GM21447 (cell line): ENCODE data around the gene KIZ.

ENCODE experiments used
- ATAC-seq: cut with Tn5 transposase; IDR thresholded peaks from one replicate; pipeline ENCODE4 v1.9.1; 2021; ENCODE audit not compliant: unreplicated experiment

The KIZ gene

DNA sequence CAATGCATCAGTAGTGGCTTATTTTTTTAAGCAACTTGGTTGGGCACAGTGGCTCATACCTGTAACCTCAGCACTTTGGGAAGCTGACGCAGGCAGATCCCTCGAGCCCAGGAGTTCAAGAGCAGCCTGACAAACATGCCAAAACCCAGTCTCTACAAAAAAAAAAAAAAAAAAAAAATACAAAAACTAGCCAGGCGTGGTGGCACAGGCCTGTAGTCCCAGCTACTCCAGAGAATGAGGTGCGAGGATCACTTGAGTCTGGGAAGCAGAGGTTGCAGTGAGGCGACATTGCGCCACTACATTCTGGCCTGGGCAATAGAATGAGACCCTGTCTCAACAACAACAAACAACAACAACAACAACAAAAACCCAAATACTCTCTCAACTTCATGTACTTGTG is 132.5 kb downstream of the KIZ start:
- ATAC-seq: no peak

DNA sequence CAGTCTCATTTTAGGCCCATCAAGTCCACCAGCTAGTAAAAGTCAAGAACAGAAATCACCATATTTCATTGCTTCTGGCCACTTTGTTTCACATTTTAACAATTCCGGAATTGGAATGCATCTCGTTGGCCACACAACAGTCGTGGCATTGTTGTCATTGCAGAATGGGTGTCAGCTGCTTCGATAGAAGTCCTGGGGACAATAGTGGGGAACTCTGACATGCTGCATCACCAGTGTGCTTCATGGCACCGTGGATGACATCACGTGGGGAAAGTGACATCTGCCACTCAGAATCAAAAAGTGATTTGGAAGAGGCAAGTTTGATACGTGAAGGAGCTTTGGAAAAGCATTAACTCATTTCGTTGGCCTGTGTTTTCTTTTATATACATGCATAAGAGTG is 133.5 kb downstream of the KIZ start:
- ATAC-seq: no peak

DNA sequence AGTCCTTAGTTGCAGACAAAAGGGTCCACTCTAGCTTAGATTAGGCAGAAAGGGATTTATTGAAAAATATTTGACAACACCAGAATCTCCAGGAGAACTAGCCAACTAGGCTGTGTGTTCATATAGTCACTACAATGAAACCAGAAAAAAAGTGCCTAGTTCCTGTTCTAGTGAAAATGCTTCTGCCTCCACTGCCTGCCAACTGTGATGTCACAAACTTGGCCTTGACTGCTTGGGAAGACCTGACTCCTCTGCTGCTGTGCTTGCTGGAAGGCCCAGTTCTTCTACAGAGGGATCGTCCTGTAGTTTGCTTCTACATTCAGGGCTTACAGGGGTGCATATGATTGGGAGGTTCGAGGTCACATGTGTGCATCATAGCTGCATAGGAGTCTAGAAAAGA is 136.9 kb downstream of the KIZ start:
- no peak for ATAC-seq

DNA sequence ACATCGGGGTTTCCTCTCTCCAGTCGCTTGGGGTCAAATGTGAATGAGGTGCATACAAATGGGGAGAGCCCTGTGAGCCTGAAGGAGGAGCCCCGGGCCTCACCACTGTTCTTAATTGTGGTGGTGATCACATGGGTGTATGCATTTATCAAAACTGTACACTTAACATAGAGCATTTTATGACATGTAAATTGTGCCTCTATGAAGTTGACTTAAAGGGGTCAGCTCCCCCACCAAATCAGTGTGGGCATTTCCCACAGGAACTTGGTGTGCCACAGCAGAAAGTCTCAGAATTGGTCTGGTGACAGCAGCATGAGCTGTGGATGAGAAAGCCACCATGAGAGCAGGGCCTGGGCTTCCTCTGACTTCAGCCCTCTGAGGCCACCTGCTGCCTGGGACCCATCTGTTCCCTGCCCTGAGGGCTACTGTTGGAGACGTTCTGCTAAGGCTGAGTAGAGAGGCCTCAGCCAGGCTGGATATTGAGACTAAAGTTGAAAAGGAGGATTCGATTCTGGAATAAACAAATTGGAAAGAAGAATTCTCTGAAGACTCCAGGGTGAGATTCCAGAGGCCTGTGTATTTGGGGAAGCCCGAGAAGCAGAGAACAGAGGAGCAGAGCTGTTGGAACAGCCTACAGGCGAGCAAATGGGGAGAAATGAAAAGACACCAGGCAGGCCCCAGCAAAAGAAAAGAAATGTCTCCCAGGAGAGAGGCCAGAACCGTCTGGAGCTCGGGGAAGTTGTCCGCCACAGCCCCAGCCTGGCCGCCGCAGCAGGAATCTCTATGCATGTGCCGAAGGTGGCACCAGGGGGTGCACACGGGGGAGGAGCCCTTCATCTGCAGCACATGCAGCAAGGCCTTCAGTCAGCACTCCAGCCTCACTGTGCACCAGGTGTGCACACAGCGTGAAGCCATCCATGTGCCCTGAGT is 139.6 kb downstream of the KIZ start:
- ATAC-seq: no peak

DNA sequence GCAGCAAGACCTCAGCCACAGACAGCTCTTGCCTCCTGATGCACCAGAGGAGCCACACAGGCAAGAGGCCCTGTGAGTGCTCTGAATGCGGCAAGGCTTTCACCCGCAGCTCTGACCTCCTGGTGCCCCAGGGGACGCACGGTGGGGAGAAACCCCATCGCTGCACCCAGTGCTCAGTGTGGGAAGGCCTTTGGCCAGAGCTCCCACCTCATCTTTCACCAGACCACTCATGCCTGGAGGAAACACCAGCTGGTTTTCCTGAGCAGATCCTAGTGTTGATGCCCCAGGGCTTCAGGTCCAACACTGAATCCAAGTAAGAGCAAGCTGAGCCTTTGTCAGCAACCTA is 140.3 kb downstream of the KIZ start:
- ATAC-seq: no peak

DNA sequence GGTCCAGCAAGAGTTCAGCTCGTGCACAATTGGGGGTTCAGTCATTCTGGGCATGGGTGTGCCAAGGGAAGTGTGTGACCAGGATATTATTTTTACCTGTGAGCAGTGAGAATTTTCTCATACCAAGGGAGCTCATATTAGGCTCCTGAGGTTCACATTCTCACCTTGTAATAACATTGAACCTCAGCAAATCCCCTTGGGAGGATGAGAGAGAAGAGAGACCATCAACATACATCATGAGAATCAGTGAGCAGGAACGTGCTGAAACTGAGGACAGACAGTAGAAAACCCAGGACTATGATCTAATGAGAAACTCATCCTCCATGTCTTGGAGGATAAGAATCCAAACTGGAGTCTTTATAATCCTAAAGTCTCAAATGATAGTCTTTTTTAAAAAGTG is 143.9 kb downstream of the KIZ start:
- ATAC-seq: no peak

DNA sequence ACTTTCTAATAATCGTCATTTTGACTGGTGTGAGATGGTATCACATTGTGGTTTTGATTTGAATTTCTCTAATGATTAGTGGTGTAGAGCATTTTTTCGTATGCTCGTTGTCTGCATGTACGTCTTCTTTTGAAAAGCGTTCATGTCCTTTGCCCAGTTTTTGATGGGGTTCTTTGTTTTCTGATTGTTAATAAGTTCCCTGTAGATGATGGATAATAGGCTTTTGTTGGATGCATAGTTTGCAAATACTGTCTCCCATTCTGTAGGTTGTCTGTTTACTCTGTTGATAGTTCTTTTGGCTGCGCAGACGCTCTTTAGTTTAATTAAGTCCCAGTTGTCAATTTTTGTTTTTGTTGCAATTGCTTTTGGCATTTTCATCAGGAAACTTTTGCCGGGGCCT is 144.9 kb downstream of the KIZ start:
- ATAC-seq: no peak

DNA sequence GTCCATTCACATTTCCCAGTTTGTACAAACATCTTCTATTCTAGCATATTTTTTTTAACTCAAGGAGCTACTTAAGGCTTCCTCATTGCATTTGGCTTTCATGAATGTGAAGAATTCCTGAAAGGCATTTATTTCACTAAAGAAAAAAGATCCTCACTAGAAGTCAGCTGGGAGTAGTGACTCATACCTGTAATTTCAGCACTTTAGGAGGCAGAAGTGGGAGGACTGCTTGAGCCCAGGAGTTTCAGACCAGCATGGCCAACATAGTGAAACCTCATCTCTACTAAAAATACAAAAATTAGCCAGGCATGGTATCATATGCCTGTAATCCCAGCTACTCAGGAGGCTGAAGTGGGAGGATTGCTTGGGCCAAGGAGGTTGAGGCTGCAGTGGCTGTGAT is 146.4 kb downstream of the KIZ start:
- peak; percentile 64 for ATAC-seq

DNA sequence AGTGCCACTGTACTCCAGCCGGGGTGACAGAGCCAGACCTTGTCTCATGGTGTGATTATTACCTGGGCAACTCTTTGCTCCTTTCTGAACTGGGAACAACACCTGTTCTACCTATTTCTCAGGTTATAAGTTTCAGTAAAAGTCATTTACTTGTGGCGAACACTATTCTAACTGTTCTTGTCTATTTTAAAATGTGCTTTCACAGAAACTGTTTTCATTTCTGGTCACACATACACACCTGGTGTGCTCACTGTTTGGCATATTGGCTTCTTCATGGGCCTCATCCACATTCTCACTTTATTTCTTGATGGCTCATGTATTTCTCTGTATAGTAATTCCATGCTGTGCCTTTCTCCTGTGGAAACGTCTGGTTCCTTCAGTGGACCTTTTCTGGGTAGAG is 146.8 kb downstream of the KIZ start:
- peak; percentile 60 for ATAC-seq

DNA sequence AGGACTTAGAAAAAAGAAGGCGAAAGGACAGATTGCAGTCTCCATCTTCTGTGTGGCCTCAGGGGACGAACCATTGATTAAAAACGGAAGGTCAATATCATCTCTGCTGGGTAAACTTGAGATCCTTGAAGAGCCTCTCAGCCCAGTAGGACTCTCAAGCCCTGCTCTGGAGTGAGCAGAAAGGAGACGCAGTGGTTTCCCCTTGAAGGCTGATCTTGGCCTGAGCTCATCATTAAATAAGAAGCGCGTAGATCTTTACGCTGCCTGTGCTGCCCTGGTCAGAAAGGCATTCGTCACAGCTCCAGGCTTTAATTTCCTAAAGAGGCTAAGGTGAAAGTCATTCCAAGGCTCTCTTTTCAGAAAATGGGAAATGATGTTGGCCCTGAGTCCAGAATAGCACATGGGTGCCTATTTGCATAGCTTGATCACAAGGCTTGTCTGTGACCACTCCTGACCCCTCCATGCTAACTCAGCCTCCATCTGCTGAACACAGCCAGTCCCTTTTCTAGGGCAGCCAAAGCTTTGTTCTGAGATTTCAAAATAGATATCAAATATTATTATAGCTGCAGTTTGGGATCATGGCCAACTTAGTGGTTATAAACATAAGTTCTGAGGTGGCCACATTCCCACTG is 148.0 kb downstream of the KIZ start:
- ATAC-seq: no peak

DNA sequence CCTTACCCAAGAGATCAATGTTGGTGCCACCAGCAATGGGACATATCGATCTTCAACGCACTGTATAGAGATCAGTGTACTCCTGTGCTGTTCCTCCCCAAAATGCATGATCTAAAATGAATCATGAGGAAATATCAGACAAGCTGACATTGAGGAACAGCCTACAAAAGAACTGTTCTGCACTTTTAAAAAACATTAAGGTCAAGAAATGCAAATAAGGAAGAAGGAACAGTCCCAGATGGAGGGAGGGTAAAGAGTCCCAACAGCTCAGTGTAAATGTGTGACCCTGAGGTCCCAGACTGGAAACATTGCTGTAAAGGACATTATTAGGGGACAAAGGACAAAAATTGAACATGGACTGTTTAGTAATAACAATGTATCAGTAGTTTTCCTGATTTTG is 152.9 kb downstream of the KIZ start:
- ATAC-seq: no peak

DNA sequence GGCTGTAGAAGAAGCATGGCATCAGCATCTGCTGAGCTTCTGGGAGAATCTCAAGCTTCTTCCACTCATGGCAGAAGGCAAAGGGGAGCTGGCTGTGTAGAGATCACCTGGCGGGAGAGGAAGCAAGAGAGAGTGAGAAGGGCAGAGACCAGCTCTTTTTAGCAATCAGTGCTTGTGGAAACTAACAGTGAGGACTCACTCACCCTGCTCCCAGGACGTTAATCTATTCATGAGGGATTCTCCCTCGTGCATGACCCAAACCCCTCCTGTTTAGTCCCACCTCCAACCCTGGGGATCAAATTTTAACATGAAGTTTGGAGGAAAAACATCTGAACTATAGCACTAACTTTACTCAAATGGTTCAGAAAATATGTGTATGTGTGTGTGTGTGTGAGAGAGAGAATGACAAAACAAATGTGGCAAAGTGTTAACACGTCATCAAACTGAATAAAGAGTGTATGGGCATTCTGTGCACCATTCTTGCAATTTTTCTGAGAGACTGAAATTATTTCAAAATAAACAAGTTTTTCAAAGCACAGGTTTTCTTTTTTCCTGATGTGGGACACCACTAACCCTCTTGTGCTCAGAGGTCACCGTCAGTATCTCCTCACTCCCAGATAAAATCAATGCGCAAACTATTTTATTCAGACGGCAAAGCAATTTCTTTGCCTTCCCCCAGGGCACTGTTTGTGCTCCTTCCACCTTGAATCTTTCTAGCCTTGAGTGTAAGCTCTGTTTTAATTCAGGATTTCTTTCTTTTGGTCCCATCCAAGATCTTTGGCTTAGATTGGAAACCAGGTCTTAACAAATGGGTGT is 154.0 kb downstream of the KIZ start:
- ATAC-seq: no peak

DNA sequence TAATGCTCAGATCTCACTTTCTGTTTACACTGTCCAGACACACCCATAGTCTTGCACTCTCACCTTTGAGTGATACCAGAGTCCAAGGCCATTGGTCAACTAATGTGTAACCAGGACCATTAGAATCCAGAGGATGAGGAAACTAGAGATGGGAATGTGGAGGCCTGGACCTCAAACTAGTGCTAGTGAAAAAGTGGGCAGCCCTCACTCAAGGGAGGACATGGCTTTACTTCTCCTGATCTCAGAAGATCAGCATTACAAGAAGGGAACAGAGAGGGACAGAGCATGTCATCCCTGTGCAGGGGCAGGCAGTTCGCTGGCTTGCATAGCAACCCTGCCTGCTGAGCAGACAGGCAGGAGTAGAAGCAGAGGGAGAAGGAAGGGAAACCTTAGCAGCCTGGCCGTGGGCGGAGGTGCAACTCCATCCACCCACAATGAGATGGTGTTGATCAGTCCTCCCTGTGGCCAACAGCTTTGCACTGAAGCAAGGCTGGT is 154.7 kb downstream of the KIZ start:
- no peak for ATAC-seq

DNA sequence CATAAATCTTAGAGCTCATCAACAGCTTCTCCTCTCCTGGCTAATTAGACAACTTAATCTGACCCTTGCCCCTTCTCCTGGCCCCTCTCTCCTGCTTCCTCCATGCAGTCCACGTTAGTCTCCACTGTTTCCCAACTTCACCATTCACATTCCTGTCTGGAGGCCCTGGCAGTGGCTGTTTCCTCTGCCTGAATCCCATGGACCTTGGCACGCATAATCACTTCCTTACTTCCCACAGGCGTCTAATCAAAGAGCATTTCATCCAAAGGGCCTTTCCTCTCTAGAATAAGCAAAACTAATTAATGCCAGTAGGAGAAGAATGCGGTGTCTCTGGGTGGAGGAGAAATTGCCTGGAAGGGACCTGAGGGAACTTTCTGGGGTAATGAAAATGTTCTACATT is 160.9 kb downstream of the KIZ start:
- ATAC-seq: no peak

DNA sequence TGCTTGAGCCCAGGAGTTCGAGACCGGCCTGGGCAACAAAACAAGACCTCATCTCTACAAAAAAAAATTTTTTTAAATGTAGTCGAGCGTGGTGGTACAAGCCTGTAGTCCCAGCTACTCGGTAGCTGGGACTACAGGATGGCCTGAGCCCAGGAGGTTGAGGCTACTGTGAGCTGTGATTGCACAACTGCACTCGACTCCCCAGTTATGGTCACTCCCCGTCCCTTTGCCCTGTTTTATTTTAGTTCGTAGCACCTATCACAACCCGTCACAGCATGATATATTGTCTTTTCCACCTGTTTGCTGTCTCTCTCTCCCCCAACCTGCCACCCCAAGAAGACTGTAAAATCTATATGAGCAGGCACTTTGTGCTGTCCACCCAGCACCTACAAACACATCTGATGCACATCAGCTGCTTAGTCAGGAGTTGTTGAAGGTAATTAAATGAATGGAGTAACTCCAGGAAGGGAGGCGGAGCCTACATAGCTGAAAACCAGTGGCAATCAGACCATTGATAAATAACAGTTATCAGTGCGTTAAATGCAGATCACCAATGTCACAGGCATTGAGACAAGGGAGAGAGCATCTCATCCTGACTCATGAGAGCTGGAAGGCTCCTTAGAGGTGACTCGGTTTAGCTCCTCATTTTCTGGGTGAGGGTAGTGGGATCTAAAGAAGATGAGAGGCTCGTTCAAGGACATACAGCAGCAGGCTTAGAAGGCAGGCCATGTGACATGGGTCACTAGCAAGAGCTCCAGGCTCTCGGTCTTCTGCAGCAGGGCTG is 162.9 kb downstream of the KIZ start:
- no peak for ATAC-seq

DNA sequence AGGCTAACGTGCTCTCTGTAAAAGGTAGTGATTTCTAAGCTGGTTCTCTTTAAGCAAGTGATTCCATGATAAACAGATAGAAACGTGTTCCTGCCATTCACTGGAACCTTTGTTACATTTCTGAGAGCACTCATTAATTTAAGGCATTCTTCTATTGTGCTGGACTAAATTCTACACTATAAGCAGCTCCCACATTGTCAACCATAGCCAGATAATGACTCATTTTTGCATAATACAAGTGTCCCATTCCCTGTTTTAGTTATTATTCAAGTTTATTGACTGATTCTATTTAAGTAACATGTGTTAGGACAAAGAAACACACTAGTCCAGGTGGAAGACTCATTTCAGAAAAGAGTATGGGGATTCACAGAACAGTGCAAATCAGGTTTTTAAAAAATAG is 163.8 kb downstream of the KIZ start:
- ATAC-seq: no peak

DNA sequence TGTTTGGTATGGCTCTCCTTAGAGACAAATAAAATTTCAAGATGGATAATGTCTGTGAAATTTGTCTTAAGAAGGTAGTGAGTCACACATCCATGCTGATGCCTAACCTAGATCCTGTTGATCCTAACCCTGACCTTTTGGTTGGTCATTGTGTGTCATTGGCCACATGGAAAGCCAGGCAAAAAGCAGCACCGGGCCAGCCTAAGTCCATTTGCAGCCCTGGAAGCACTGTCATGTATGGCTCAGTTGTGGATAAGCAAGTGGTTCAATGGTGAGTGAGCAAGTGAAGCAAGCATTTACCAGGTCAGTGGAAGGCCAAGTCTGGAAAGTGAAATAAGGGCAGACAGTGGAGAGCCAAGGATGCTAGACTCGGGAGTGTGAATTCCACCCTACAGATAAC is 165.1 kb downstream of the KIZ start:
- ATAC-seq: no peak

DNA sequence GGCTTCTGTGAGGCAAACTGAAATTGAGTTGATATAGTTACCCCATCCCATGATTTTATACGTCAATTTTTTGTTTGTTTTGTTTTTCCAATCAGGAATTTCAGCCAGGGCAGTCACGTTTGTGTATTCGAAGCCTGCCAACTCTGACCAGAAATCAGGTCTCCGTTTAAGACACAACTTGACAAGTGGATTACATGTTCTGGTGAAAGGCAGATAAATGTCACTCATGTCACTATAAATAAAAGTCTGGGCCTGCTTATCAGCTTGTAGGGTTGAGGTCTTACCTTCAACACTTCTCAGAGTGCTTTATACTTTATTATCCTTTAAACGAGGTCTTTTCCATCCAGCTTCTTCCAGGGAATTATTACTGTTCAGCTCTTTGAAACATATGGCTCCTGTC is 168.9 kb downstream of the KIZ start:
- ATAC-seq: no peak
